ENCODE data around the gene CAVIN4. TPM values are rescaled to one million over a fixed set of nuclear protein-coding genes. Genes with fewer than 3 reads are reported as not detected.

The CAVIN4 gene
- total RNA-seq, 6 donors from 2014 or later, result 0.44 to 2.4 (median 0.80) TPM

- Histone ChIP-seq H3K27me3 (no peaks in the 10 kb centered on the region), H3K4me3 (no peak overlapping the region), H3K36me3 (no peaks in the 10 kb centered on the region), H3K27ac (no peak overlapping the region), H3K4me1 (no peaks in the 10 kb centered on the region), H3K9me3 (no peaks in the 10 kb centered on the region)
- DNase-seq, result no peak
- no peak for ATAC-seq (ENCODE audit: low FRiP score in 2 of 2)
- 90 to 93% methylated on average over 1 of the region's 1 CpG for WGBS, 2 donors
- TF ChIP-seq CTCF (IDR thresholded peaks at IDR 0.05) (no peak), POLR2A (IDR thresholded peaks at IDR 0.05) (no peak), POLR2AphosphoS5 (IDR thresholded peaks at IDR 0.05) (no peak), EP300 (IDR thresholded peaks at IDR 0.05) (no peak)
Measured at GRCh38 chr9:100626949-100627348, 49.1 kb downstream of the CAVIN4 start.

- Histone ChIP-seq H3K9me3 (no peaks in the 10 kb centered on the region), H3K4me1 (no peaks in the 10 kb centered on the region), H3K4me3 (no peak overlapping the region), H3K27me3 (no peaks in the 10 kb centered on the region), H3K36me3 (no peaks in the 10 kb centered on the region), H3K27ac (no peak overlapping the region)
- WGBS, 2 donors, result 59 to 80% methylated on average over 1 to 6 of the region's 6 CpGs
- no peak for DNase-seq
- TF ChIP-seq POLR2A (IDR thresholded peaks at IDR 0.05), result no peak
- ATAC-seq (ENCODE audit: low FRiP score in 2 of 2), result no peak
Measured at GRCh38 chr9:100637787-100638186, 59.9 kb downstream of the CAVIN4 start.

Other genes starting within 250 kb of the CAVIN4 start
- 10 to 100 TPM in 4 of 6 donors, 1 to 10 TPM in 2; 6.2 to 17.3 (median 13.0) TPM for gene TEX10, start 225.1 kb upstream of the CAVIN4 start, total RNA-seq
- gene MSANTD3, start 150.9 kb upstream of the CAVIN4 start, total RNA-seq, result 10 to 100 TPM; 13.6 to 28.3 (median 23.0) TPM
- under 1 TPM in 4 of 6 donors, not detected in 2; 0.11 to 0.30 (median 0.18) TPM for gene TMEFF1, start 104.9 kb upstream of the CAVIN4 start, total RNA-seq